ENCODE data around the gene EIF5.

The EIF5 gene

GRCh38 chr14:103333754-103334643 is at the start of gene EIF5:
Gene EIF5 (plus strand): TSS chr14:103334237. CDS start chr14:103335861, 1,624 bp downstream.
- DNase-seq (ENCODE audit: low read depth in 2 of 2) = peak; percentile 97 to 99

DNA sequence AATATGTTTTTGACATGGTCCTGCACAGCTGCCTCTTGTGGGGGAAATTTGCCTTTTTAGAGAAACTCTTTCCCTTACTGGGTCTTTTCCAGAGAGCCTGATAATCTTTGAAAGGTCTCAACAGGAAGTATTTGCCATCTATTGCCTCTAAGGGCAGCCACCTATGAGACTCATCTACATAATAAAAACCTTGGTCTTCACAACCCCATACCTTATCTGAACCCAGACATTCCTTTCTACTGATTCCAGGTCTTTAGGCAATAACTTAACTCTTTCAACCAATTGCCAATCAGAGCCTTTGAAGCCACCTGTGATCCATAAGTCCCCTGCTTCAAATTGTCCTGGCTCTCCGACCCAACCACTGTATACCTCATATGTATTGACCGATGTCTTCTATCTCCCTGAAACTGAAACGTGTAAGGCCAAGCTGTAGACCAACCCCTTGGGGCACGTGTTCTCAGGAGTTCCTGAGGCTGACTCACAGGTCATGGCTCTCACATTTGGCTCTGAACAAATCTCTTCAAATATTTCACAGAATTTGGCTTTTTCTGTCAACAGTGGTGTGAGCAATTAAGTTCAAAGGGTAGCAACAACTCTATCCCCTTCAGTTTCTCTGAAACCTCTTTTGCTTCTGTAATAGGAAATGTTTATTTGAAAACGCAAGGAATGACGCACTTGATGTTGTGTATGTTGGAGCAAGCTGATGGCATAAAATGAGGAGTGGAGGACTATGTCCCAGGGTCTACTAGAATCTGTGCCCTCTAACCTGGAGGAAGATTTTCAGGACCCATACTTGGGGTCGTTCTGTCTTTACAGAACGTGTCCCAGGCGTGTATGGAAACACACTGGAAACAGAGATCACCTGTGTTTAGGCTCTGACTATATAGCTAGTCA is 49.2 kb upstream of the EIF5 start:
- DNase-seq (ENCODE audit: low read depth in 2 of 2) = no peak

GRCh38 chr14:103286460-103286859 is 47.6 kb upstream of the EIF5 start:
- DNase-seq (ENCODE audit: low read depth in 2 of 2) = no peak

DNA sequence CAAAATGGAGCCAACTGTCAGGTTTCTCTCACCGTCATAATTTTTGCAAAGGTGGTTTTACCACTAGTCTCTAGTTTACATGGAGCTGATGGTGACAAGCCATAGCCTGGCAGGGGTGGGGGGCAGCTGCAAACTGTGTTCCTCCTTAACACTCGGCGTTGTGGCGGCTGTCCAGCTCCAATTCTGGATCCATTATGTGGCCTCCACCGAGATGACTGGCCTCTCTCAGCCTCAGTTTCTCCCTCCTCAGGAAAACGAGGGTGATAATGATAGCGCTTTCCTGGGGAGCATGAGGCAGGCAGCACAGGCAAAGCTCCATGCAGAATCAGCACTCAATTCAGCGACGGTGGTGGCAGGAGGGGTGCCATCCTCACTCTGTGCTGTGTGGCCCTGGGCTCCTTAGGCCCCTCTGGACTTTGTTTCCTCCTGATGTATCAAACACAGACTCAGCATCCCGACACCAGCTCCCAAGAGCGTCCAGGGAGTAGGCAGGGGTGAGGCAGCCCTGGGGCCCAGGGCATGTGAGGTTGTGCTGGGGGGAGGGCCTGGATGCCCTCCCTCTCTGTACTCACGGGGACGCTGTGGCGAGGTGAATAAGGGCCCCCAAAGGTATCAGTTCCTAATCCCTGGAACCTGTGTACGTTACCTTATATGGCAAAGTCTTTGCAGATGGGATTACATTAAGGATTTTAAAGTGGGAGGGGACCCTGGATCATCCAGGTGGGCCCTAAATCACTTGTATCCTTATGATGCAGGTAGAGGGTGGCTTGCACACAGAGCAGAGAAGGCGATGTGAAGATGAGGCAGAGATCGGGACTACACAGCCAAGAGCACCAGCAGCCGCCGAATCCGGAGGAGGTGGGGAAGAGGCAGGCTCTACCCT is 46.8 kb upstream of the EIF5 start:
- DNase-seq (ENCODE audit: low read depth in 2 of 2) = no peak

- DNase-seq (ENCODE audit: low read depth in 2 of 2) = no peak
These were observed 45.8 kb upstream of the EIF5 start for GRCh38 chr14:103288076-103288766.

GRCh38 chr14:103290056-103290455 is 44.0 kb upstream of the EIF5 start:
- no peak for DNase-seq (ENCODE audit: low read depth in 2 of 2)

- DNase-seq (ENCODE audit: low read depth in 2 of 2) = no peak
These were observed 43.5 kb upstream of the EIF5 start for GRCh38 chr14:103290494-103290893.

DNA sequence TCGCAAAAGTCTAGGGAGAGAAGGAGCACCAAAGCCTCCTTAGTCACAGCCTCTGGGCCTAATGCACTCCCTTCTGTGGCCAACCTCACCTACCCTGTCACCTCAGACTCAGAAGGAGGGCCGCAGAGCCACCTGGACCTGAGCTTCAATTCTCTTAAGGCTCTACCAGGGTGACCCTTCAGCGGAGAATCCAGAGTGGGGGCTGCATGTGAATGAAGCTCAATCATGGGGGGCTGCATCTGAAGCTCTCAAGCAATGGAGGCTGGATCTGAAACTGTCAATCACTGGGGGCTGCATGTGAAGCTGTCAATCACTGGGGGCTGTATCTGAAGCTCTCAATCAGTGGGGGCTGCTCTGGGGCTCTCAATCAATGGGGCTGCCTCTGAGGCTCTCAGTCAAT is 43.1 kb upstream of the EIF5 start:
- no peak for DNase-seq (ENCODE audit: low read depth in 2 of 2)

- DNase-seq (ENCODE audit: low read depth in 2 of 2) = peak; percentile 70
These were observed 41.3 kb upstream of the EIF5 start for GRCh38 chr14:103292426-103293374.

DNA sequence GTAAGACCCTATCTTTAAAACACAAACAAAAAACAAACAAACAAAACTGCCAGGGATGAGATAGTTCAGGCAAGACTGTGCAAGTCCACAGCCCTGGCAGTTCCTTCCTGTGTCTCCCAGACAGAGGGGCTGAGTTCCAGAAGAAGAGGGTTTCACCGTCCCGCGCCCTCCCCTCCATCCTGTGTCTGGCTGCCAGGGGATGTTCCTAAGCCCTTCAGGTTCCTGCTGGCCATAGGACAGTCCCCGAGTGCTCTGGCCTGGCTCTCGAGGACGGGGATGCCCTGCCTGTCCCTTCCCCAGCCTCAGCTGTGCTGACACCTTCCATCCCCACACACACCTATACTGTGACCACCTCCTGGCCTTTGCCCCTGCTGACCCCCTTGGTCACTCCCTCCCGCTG is 40.6 kb upstream of the EIF5 start:
- DNase-seq (ENCODE audit: low read depth in 2 of 2) = no peak

DNA sequence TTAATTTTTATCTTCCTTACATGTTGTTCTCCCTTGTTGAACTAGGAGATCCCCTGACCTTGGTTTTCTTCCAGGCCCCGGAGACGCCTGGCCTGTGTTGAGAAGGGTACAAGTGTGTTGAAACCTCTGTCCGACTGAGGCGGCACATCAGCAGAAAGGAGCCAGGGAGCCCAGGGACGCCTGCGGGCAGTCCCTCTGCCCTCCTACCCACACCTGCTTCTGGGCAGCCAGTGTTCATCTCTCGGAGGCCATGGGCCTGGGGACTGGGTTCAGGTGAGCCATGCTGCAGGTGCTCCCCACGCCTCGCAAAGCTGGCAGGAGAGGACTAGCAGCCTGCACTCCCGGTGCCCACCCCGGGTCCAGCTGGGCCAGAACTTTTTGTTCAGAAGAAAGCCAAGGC is 39.9 kb upstream of the EIF5 start:
- no peak for DNase-seq (ENCODE audit: low read depth in 2 of 2)

DNA sequence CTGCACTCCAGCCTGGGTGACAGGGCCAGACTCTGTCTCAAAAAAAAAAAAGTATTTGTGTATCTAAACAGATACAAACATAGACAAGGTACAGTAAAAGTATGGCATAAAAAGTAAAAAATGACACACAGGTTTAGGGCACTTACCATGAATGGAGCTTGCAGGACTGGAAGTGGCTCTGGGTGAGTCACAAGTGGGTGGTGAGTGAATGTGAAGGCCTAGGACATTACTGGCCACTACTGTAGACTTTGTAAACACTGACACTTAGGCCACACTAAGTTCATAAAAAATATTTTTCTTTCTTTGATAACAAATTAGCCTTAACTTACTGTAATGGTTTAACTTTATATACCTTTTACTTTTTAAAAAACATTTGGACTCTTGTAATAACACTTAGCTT is 38.0 kb upstream of the EIF5 start:
- no peak for DNase-seq (ENCODE audit: low read depth in 2 of 2)

GRCh38 chr14:103296987-103297386 is 37.0 kb upstream of the EIF5 start:
- no peak for DNase-seq (ENCODE audit: low read depth in 2 of 2)

DNA sequence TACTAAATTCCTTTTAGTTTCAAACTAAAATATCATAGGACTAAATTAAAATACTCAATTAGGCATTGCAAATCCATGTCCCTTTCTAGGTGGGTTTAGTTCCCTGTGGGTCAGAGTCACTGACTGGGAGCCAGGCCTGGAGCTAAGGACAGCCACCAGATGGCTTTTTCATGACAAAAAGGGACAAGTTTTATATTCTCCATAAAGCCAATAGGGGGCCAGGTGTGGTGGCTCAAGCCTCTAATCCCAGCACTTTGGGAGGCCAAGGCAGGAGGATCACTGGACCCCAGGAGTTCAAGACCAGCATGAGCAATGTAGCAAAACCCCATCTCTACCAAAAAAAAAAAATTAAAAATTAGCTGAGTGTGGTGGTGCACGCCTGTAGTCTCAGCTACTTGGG is 35.4 kb upstream of the EIF5 start:
- no peak for DNase-seq (ENCODE audit: low read depth in 2 of 2)

GRCh38 chr14:103301512-103302354 is 32.3 kb upstream of the EIF5 start:
- no peak for DNase-seq (ENCODE audit: low read depth in 2 of 2)

GRCh38 chr14:103302966-103303365 is 31.1 kb upstream of the EIF5 start:
- DNase-seq (ENCODE audit: low read depth in 2 of 2) = no peak

DNA sequence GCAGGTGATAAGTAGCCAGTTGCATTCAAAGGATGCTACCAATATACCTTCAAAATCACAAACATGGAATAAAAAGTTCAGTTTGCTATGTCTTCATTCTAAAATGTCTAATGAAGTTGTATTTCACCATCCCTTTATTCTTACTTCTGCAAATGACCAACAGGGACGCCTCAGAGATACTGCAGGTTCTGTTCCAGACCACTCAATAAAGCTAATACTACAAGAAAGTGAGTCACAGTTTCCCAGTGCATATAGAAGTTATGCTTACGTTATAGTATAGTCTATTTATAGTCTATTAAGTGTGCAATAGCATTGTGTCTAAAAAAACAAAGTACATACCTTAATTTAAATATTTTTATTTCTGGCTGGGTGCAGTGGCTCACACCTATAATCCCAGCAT is 29.3 kb upstream of the EIF5 start:
- no peak for DNase-seq (ENCODE audit: low read depth in 2 of 2)

- DNase-seq (ENCODE audit: low read depth in 2 of 2) = no peak
These were observed 25.1 kb upstream of the EIF5 start for GRCh38 chr14:103308717-103309616.
